ENCODE measurements around the gene PTPRT.
"Not testable (repeated sequence)": the region's sequence is repeated elsewhere in the genome, so short reads cannot be mapped to it uniquely, and the experiment has no call there.

The PTPRT gene

DNA sequence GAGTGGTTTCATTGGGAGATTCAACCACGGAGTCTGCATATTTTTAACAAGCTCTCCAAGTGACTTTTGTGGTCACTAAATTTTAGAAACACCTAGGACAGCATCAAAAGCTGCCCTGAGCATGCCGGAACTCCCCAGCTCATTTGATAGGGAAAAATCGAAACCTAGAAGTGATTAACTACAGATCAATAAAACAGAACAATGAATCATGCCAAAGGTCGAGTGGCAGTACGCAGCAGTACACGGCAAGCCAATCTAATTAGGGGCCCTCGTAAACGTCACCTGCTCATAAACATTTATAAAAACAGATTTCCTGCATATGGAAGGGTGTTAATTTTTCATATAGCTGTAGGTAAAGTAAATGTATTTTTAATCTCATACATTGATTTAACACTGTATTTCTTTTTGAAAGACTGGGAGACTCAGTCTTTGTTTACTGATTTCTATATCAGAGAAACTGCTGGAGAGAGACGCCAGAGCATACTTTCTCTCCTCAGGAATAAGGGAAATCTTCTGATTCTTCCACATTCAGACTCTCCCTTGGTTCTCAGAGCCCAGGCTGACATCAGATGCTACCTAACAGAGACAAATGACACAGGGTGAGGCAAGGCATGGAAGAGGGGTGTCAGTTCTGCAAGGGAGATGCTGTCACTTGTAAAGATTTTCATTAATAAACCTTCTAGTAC lies 232.5 kb downstream of the PTPRT start:
- intact Hi-C loops (cut with DNase I) = no loop called here
- DNase-seq = no peak

DNA sequence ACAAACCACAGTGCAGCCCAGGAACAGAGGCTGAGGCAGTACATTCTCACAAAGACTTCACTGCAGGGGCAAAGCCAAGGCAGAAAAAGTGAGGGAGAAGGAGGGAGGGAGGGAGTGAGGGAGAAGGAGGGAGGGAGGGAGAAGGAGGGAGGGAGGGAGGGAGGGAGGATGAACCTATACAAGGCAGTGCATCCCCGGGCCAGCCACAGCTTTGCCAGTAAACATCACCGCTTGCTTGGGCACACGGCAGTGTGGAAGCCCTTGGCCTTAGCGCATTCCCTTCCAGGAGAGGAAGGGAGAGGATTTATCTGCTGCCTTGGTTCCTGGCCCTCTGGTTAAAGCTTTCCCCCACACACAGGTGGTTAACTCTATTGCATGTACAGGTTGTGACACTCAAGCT lies 234.0 kb downstream of the PTPRT start:
- intact Hi-C loops (cut with DNase I) = no loop called here

DNA sequence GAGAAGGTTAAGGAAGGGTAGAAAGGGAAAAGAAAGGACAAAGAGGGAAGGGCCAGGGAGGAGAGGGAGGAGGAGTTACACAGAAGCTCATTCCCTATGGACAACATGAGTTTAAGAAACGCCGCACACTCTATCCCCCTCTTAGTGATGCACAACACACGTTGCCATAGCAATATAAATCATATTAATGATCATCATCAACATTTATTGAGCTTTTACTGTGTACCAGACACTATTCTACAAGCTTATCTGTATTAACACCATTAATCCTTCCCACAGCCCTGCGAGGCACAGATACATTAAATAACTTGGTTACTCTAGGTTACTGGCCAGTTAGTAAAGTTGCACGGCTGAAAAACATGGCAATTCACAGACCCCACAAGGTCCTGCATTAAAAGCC lies 234.8 kb downstream of the PTPRT start:
- intact Hi-C loops (cut with DNase I) = no loop called here
- DNase-seq = no peak

More for the DNA sequence above, 234.0 kb downstream of the PTPRT start:
- DNase-seq = no peak

DNA sequence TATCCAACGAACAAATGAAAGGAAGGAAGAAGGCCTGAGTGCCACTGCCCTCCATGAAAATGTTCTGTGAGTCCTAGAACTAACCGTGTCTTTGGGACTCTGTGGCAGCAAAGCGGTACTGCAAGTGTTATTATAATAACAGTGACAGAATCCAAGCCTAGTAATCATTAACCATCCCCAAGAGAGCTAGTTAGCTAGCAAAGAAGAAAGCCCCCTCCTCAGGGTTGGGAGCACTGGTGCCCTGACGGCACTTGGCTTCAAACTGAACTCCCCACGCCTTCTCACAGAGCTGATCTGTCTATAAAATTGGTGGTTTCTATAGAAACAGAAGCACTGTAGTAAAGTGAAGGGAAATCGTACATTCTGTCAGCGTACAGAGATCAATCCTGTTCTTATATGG lies 239.8 kb downstream of the PTPRT start:
- peak in 6 of 42 donors; percentile 2 to 15 (median 10) for DNase-seq
- intact Hi-C loops (cut with DNase I) = no loop called here

DNA sequence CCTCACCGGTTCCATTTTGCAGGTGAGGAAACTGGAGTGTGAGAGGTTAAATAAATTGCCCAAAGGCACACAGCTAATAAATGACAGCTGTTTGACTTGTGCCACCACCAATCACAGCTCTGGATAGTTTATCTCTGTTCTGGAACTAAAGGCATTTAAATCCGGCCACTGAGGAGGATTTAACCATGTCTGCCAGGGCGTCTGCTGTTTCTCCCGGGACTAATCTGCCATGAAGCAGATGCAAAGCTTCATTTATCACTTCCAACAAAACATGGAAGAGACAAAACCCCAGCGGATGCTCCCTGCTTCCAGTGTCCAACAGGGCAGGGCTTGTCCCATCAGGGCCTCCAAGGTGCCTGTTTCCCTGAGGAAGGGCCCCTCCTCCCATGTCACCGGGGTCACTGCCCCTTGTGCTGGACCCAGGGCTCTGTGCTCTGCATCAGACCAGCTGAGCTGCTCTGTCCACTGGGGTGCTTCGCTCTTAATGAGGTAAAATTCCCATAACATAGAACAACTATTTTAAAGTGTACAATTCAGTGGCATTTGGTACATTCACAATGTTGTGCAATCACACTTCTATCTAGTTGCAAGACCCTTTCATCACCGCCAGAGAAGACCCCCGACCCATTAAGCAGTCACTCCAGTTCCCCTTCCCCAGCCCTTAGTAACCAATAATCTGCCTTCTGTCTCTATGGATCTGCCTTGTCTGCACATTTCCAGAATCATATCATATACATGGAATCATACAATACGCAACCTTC lies 244.3 kb downstream of the PTPRT start:
- intact Hi-C loops (cut with DNase I) = no loop called here
- no peak for DNase-seq

DNA sequence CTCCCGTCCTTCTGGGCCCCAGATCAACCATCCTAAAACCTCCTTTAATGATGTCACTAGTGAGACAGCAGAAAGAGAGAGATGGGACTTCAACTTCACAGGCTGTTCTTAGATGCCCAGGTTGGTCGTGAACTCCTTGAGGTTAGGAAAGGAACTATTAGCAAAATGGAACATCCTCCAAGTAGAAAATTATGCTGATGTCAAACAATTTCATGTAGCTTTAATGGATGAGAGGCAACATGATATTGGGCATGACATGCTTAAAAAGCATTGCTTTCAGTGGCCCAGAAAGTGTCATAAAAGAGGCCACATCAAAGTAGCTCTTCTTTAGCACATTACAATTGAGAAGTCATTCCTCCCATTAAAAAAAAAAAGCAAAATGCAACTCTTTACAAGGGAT lies 248.1 kb downstream of the PTPRT start:
- no peak for DNase-seq
- intact Hi-C loops (cut with DNase I) = no loop called here

DNA sequence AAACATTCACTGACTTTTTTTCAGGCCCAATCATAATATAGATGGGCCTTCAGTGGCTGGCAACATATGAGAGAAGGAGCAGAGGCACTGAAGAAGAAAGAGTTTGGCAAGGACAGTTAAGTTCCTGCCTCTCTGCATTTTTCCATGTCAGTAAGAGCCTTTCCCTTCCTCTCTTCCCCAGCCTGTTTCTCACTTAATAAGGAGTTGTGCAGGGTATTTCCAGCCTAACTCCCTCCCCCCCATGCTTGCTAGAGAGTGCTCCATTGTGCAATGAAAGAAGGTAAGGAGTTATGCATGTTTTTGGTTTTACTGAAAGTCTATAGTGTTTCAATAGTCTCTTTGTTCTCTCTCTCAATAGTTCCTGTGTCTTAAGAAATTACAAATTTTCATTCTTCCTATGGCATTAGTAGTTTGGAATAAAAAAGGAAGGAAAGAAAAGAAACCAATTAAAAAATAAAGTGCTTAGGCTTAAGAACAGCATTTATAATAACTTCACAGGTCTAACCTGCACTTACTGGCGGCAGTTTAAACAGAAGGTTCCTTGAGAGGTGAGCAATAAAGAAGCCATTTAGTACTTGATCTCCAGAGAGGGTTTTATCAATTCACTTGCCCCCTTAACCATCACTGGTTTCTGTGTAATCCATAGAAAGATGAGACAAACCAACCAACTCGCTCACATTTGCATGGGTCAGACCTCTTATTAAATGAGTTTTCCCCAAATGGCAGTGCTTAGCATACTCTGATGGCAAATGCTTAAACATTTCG lies 251.1 kb downstream of the PTPRT start:
- no peak for DNase-seq
- intact Hi-C loops (cut with DNase I) = no loop called here

DNA sequence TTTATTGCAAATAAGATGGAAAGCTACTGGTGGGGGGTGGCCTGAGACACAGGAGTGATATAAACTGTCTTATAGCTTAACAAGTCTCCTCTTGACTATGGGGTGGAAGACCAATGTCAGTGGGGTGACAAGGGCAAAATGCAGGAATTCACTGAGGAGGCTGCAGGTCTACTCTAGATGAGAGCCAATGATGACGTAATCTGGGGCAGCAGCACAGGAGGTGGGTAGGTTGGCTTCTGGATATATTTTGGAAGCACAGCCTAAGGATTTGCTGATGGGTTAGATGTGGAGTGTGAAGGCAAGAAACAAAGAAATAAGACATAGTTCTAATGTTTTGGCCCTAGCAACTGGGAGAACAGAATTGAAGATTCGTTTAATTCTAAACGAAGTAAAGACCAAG lies 253.2 kb downstream of the PTPRT start:
- intact Hi-C loops (cut with DNase I) = no loop called here
- DNase-seq = no peak

DNA sequence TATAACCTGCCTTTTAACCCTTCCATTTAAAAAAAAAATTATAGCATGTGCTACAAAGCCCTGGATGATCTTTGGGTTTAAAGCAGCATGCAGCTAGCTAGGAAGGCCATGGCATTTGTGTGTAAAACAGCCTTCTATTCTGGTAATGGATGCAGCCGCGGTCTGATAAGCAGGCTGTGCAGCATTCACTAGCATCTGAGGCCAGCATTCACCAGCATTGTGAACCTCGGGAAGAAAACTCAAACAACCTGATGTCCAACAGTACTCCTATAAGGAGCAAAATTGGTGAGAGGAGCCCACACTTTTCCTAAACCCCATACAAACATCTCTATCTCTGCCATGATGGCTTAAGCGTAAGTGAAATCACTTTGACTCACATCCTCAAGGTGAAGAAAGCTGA lies 265.5 kb downstream of the PTPRT start:
- intact Hi-C loops (cut with DNase I) = no loop called here
- no peak for DNase-seq

DNA sequence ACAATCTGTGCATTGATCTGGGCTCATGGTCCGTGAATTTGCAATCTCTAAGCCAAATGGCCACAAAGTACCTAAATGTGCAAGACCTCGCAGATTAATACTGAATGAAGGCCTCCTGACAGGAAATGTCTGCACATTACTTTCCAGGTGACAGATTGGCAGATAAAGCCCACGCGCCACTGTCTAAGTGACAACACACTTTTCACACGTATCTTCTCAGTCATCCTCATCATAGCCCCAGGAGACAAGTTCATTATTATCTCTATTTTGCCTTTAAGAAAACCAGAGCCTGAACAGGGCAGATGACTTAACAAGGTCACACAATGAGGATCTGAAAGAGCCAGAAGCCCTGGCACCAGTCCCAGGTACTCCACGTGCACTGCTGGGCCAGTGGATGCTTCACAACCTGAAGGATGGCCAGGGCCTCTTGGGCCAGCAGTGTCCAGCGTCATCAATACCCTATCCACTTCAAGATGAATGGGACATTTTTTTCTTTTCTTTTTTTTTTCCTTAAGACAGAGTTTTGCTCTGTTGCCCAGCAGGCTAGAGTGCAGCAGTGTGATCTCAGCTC lies 266.3 kb downstream of the PTPRT start:
- DNase-seq = no peak
- intact Hi-C loops (cut with DNase I) = no loop called here

DNA sequence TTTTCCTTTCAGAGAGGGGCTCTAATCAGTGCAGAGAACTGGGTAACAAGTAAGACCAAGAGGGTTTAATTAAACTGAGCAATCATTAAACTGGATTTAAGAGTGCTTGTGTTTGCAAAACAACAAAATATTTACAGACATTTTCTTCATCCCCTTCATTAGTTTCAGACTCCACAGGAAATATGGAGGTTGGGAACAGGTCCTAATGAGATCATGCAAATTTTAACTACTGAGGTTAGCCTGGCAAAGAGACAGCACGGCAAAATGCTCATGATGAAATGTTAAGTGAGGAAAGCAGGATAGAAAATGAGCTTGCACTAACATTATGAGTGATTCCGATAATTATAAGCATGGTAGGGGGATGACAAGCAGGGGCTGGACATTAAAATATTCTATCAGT lies 268.9 kb downstream of the PTPRT start:
- intact Hi-C loops (cut with DNase I) = no loop called here
- DNase-seq = no peak

DNA sequence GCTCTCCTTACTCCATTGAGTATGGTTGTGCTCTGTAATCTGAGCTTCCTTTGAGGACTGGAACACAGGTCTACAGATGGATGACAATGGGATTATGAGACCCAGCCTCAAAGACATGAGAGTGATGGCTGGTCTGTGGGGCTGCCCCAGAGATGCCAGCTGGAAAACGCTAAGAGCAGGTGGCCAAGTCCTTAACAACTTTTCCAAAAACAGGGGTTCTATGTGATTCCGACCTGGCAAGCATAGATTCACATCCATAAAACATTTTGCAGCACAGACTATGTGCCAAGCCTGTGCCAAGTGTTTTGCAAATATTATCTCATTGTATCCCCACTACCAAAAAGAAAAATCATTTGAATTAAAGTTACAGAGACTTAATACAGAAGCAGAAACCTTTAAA lies 270.4 kb downstream of the PTPRT start:
- intact Hi-C loops (cut with DNase I) = no loop called here
- DNase-seq = no peak

DNA sequence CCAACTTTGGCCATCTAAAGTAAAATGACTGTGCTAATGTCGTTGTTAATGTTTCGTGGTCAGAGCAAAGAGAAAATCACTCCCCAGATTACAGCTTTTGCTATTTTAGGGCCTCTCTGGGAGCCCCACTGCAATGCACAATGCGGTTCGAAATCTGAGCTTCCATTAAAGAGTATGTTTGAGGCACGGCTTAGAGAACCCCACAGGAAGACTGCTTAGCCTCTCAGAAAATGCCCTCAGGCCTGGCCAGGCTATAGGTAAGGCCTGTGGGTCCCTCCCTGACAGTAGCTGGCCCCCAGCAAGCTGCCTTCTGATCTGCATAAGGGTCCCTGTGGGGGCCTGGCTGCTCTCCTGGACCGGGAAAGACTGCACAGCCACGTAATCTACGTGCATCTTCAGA lies 274.6 kb downstream of the PTPRT start:
- no peak for DNase-seq
- intact Hi-C loops (cut with DNase I) = no loop called here

DNA sequence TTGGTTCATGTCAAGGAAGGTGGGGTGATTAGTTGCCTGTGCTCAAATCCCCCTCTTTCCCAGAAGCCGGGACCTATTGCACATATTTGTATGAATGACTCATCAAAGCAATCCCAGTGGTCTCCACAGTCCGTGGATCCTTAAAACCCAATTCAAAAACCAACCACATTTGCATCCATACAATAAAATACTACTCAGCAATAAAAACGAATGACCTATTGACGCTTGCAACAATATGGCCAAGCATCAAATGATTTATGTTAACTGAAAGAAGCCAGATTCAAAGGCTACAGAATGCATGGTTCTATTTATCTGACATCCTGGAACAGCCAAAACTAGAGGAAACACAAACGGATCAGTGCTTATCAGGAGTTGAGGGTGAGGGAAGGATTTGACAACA lies 275.4 kb downstream of the PTPRT start:
- intact Hi-C loops (cut with DNase I) = no loop called here
- no peak for DNase-seq

DNA sequence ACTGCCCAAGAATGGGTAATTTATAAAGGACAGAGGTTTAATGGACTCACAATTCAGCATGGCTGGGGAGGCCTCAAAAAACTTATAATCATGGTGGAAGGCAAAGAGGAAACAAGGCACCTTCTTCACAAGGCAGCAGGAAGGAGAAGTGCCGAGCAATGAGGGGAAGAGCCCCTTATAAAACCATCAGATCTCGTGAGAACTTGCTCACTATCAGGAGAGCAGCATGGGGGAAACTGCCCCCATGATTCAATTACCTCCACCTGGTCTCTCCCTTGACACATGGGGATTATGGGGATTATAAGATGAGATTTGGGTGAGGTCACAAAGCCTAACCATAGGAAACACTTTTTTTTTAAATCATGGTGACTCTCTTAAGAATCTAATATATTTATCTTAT lies 278.9 kb downstream of the PTPRT start:
- intact Hi-C loops (cut with DNase I); DNase-seq: not testable (repeated sequence)

DNA sequence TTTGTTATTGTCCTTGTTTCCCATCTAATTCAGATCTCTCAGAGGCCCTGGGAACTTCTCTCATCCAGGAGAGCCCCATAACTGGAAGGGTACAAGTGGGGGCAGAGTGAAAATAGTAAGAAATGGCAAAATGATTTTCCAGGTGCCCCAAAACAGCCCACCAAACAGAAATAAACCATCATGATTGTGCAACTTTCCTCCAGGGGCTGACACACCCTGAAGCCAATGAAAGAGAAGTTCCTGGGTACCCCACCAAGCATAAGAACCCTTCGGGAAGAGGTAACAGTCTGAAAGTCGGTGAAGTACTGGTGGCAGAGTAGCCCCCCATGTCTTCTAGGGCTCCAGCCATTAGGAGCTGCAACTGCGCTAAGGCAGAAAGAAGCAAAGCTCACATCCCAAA lies 282.0 kb downstream of the PTPRT start:
- intact Hi-C loops (cut with DNase I) = no loop called here
- no peak for DNase-seq

DNA sequence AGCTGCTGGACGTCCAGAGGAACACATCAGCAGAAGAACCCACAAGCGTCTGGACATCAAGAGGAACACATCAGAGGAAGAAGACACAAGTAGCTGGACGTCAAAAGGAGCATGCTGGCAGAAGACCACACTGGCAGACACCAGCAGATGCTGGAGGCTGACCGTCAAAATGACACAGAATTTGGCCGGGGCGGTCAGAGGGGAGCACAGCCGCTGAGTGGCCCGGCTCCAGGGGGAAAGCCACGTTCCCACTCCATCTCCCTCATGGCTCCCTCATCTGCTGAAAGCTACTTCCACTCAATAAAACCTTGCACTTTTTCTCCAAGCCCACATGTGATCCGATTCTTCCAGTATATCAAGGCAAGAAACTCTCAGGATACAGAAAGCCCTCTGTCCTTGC lies 283.6 kb downstream of the PTPRT start:
- no peak for DNase-seq
- intact Hi-C loops (cut with DNase I) = no loop called here

DNA sequence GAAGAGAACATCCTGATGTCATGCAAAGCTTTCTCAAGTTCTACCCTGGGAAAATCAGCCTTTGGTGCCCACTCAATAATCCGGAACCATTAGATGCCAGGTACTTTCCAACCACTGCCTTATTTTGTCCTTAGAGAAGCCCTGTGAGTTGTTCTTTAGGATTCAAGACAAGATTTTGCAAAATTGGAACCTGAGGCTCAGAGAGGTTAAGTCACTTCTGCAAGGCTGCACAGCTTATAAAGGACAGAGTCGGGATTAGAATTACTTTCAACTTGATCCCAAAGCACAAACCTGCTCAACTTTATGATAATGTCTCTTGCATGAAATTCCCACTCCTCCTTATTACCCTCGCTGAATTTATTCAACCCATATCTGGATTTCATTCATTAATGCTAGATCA lies 287.2 kb downstream of the PTPRT start:
- DNase-seq = no peak
- intact Hi-C loops (cut with DNase I) = no loop called here

DNA sequence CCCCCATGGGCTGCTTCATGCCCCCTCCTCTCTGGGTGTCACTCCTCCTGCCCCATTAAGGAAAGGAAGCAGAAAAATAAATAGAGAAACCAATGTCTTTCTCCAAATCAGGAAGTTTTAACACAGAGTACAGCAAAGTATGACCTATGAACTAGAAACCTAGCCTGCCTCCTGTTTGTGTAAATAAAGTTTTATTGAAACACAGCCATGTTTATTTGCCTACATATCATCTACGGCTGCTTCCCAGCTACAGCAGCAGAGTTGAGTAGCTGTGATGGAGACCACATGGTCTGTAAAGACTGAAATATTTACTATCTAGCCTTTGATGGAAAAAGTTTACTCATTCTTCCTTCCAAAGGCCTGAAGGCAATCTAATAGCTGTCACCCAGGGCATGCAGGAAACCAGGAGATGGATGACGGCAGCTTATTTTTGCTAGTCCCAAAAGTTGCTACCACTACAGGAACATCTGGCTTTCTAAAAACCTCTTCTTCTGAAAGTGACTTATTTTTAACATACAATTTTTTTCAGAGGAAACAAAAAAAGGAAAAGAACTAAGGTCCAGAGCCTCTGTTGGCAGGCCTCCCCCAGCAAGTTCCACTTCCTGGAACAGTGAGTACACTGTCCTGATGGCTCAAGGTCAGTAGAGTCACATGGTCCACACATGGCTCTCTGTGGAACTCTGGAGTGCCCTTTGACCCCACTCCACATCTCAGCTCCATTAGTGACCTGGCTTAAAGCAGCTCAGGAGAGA lies 287.8 kb downstream of the PTPRT start:
- no peak for DNase-seq
- intact Hi-C loops (cut with DNase I) = no loop called here
